KG1 (cell line): ENCODE measurements around the gene ABHD17B.

Experiments
- DNase-seq: peaks from one replicate; lab custom pipeline; 2025; lab: John Stamatoyannopoulos, UW

Gene ABHD17B

GRCh38 chr9:71876829-71877228 is 34.2 kb downstream of the ABHD17B start:
- DNase-seq, result no peak

- DNase-seq, result no peak
These were observed 34.9 kb downstream of the ABHD17B start for GRCh38 chr9:71876106-71876505.

GRCh38 chr9:71875345-71875744 is 35.6 kb downstream of the ABHD17B start:
- no peak for DNase-seq

- DNase-seq, result no peak
These were observed 47.4 kb downstream of the ABHD17B start for GRCh38 chr9:71863631-71864030.

GRCh38 chr9:71861618-71862017 is 49.4 kb downstream of the ABHD17B start:
- no peak for DNase-seq

- no peak for DNase-seq
These were observed 51.1 kb downstream of the ABHD17B start for GRCh38 chr9:71859939-71860338.

- DNase-seq, result no peak
These were observed 52.2 kb downstream of the ABHD17B start for GRCh38 chr9:71858812-71859211.

- no peak for DNase-seq
These were observed 52.7 kb downstream of the ABHD17B start for GRCh38 chr9:71858102-71858798.

GRCh38 chr9:71857159-71857558 is 53.8 kb downstream of the ABHD17B start:
- no peak for DNase-seq

- no peak for DNase-seq
These were observed 56.2 kb downstream of the ABHD17B start for GRCh38 chr9:71854811-71855210.

GRCh38 chr9:71853084-71853483 is 57.9 kb downstream of the ABHD17B start:
- no peak for DNase-seq

- DNase-seq, result no peak
These were observed 60.0 kb downstream of the ABHD17B start for GRCh38 chr9:71850996-71851395.

GRCh38 chr9:71847892-71848291 is 63.1 kb downstream of the ABHD17B start:
- DNase-seq, result no peak

- no peak for DNase-seq
These were observed 66.2 kb downstream of the ABHD17B start for GRCh38 chr9:71844808-71845207.

GRCh38 chr9:71839668-71840067 is 71.3 kb downstream of the ABHD17B start:
- DNase-seq, result no peak

GRCh38 chr9:71835596-71835995 is 75.4 kb downstream of the ABHD17B start:
- DNase-seq, result no peak

GRCh38 chr9:71830929-71831328 is 80.1 kb downstream of the ABHD17B start:
- DNase-seq, result no peak

GRCh38 chr9:71830153-71830552 is 80.8 kb downstream of the ABHD17B start:
- DNase-seq, result no peak

- no peak for DNase-seq
These were observed 84.7 kb downstream of the ABHD17B start for GRCh38 chr9:71826279-71826678.

- no peak for DNase-seq
These were observed 86.7 kb downstream of the ABHD17B start for GRCh38 chr9:71824257-71824656.

GRCh38 chr9:71822935-71823334 is 88.1 kb downstream of the ABHD17B start:
- DNase-seq, result no peak

GRCh38 chr9:71822456-71822855 is 88.5 kb downstream of the ABHD17B start:
- no peak for DNase-seq

GRCh38 chr9:71821405-71821804 is 89.6 kb downstream of the ABHD17B start:
- no peak for DNase-seq

GRCh38 chr9:71820403-71820921 is 90.5 kb downstream of the ABHD17B start:
- no peak for DNase-seq
